OCI-M1 (cell line): ENCODE measurements around the gene NTN4.
"Not testable (repeated sequence)": the region's sequence is repeated elsewhere in the genome, so short reads cannot be mapped to it uniquely, and the experiment has no call there.

Experiments
- DNase-seq: peaks from one replicate; lab custom pipeline; 2025; lab: John Stamatoyannopoulos, UW

Gene NTN4

GRCh38 chr12:95709152-95709551 lies 81.4 kb downstream of the NTN4 start:
- DNase-seq, result no peak

GRCh38 chr12:95705143-95705542 lies 85.4 kb downstream of the NTN4 start:
- no peak for DNase-seq

GRCh38 chr12:95703986-95704385 lies 86.6 kb downstream of the NTN4 start:
- no peak for DNase-seq

- DNase-seq, result no peak
Measured at GRCh38 chr12:95701722-95702418, 88.7 kb downstream of the NTN4 start.

GRCh38 chr12:95701275-95701674 lies 89.3 kb downstream of the NTN4 start:
- DNase-seq, result no peak

GRCh38 chr12:95700316-95700785 lies 90.2 kb downstream of the NTN4 start:
- DNase-seq, result no peak

- no peak for DNase-seq
Measured at GRCh38 chr12:95699579-95699978, 91.0 kb downstream of the NTN4 start.

- no peak for DNase-seq
Measured at GRCh38 chr12:95694136-95694535, 96.4 kb downstream of the NTN4 start.

GRCh38 chr12:95693689-95694088 lies 96.9 kb downstream of the NTN4 start:
- DNase-seq, result no peak

GRCh38 chr12:95690861-95691635 lies 99.5 kb downstream of the NTN4 start:
- DNase-seq, result no peak

GRCh38 chr12:95687937-95688336 lies 102.6 kb downstream of the NTN4 start:
- DNase-seq, result no peak

GRCh38 chr12:95683418-95683817 lies 107.1 kb downstream of the NTN4 start:
- DNase-seq, result no peak

GRCh38 chr12:95681210-95681765 lies 109.3 kb downstream of the NTN4 start:
- DNase-seq, result no peak

- DNase-seq, result no peak
Measured at GRCh38 chr12:95678684-95679083, 111.9 kb downstream of the NTN4 start.

- DNase-seq, result not testable (repeated sequence)
Measured at GRCh38 chr12:95677782-95678181, 112.8 kb downstream of the NTN4 start.

- no peak for DNase-seq
Measured at GRCh38 chr12:95674631-95675030, 115.9 kb downstream of the NTN4 start.

GRCh38 chr12:95674163-95674562 lies 116.4 kb downstream of the NTN4 start:
- no peak for DNase-seq

- no peak for DNase-seq
Measured at GRCh38 chr12:95673576-95673975, 117.0 kb downstream of the NTN4 start.

GRCh38 chr12:95672166-95672565 lies 118.4 kb downstream of the NTN4 start:
- no peak for DNase-seq

GRCh38 chr12:95671265-95671664 lies 119.3 kb downstream of the NTN4 start:
- no peak for DNase-seq

- no peak for DNase-seq
Measured at GRCh38 chr12:95663525-95663924, 127.0 kb downstream of the NTN4 start.

- DNase-seq, result no peak
Measured at GRCh38 chr12:95661360-95661759, 129.2 kb downstream of the NTN4 start.

- DNase-seq, result no peak
Measured at GRCh38 chr12:95658386-95658785, 132.2 kb downstream of the NTN4 start.
